Measurements from ENCODE around the gene AMACR.

The AMACR gene

GRCh38 chr5:34040472-34040871, 32.6 kb upstream of the AMACR start:
- no peaks in the 10 kb centered on the region for H3K36me3 ChIP-seq
- no peak overlapping the region for H3K27ac ChIP-seq
- no peak for DNase-seq
- H3K9me3 ChIP-seq (ENCODE audit: severe bottlenecking): no peaks in the 10 kb centered on the region
- no peaks in the 10 kb centered on the region for H3K27me3 ChIP-seq (ENCODE audit: insufficient read depth, low read depth, severe bottlenecking)
- H3K4me3 ChIP-seq (ENCODE audit: low read depth, low read length): no peak overlapping the region
- no peak for TF ChIP-seq CTCF (IDR thresholded peaks at IDR 0.05; ENCODE audit: low read depth, low read length)

DNA sequence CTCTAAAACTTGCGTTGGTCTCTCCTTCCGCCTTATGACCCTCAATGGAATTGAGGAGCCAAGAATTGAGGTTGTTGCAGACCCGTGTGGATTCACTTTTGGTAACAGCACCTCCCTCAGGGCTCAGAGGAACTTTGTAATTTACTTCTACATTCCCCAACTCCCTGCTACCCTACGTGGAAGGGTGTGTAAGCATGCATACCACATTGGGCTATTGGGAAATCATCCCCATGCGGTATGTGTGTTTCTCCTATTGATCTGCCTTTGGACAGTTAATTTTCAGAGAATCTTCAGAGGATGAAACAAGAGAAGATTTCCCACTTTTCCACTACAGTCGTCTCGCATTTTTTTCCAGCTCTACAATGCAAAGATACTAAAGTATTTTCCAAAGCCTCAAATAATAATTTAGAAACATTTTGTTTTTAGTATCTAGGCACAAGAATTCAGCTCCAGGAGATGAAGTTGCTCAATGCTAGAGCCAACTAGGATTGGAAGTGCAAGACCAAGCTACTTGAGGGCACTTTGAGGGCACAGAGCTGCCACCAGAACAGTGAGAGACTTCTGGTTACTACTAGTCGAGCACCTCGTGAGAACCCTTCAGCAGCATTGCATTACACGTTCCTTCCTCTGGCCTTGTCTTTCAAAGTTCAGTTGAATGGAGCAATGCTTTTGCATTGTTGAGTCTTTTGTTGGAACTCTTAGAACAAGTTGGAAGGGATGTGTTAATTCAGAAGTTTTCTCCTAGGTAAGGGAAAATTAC, 31.7 kb upstream of the AMACR start:
- TF ChIP-seq CTCF (IDR thresholded peaks at IDR 0.05; ENCODE audit: low read depth, low read length): no peak
- Histone ChIP-seq H3K4me3 (ENCODE audit: low read depth, low read length) (no peak overlapping the region), H3K27me3 (ENCODE audit: insufficient read depth, low read depth, severe bottlenecking) (no peaks in the 10 kb centered on the region), H3K36me3 (no peaks in the 10 kb centered on the region), H3K9me3 (ENCODE audit: severe bottlenecking) (no peaks in the 10 kb centered on the region), H3K27ac (no peak overlapping the region)
- no peak for DNase-seq

DNA sequence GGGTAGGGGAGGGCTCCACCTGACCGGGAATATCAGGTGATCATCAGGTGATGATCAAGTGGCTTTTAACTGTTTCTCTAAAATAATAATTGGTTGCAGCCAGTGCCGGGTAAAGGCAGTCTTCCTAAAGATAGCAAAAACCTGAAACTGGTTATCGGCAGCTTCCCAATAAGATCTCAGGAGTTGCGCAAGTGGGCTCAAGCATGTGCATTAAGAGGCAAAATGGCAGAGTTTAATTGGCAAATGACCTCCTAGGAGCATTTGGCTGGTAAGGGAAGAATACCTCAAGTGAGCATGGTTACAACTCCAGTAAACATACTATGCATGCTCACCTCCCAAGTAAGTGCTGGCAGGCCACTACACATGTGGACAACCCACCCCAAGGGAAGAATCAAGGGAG, 31.0 kb upstream of the AMACR start:
- no peak for DNase-seq
- Histone ChIP-seq H3K36me3 (no peaks in the 10 kb centered on the region), H3K9me3 (ENCODE audit: severe bottlenecking) (no peaks in the 10 kb centered on the region), H3K27me3 (ENCODE audit: insufficient read depth, low read depth, severe bottlenecking) (no peaks in the 10 kb centered on the region), H3K4me3 (ENCODE audit: low read depth, low read length) (no peak overlapping the region), H3K27ac (no peak overlapping the region)
- TF ChIP-seq CTCF (IDR thresholded peaks at IDR 0.05; ENCODE audit: low read depth, low read length): no peak

DNA sequence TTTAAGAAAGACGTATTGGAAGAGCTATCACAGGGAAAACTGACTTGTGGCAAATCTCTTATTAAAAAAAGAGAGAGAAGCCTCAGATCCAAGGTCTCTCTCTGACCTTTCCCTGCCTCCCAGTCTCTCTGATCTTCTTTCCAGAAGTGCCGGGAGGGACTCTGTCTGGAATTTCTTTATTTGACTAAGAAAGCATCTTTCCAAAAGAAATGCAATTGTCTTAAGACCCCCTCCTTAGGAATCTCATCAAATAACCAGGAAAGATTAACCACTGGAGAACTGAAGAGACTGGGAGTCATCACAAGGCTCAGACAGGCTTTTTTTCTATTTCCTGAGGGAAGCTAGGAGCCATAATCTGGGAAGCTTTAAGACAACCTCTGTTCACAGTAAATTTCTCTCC, 30.5 kb upstream of the AMACR start:
- no peak overlapping the region for H3K27ac ChIP-seq
- DNase-seq: no peak
- no peaks in the 10 kb centered on the region for H3K36me3 ChIP-seq
- H3K27me3 ChIP-seq (ENCODE audit: insufficient read depth, low read depth, severe bottlenecking): no peaks in the 10 kb centered on the region
- H3K4me3 ChIP-seq (ENCODE audit: low read depth, low read length): no peak overlapping the region
- no peaks in the 10 kb centered on the region for H3K9me3 ChIP-seq (ENCODE audit: severe bottlenecking)
- no peak for TF ChIP-seq CTCF (IDR thresholded peaks at IDR 0.05; ENCODE audit: low read depth, low read length)

- H3K27me3 ChIP-seq (ENCODE audit: insufficient read depth, low read depth, severe bottlenecking): no peaks in the 10 kb centered on the region
- H3K4me3 ChIP-seq (ENCODE audit: low read depth, low read length): no peak overlapping the region
- no peak for DNase-seq
- H3K36me3 ChIP-seq: no peaks in the 10 kb centered on the region
- H3K9me3 ChIP-seq (ENCODE audit: severe bottlenecking): no peaks in the 10 kb centered on the region
- no peak for TF ChIP-seq CTCF (IDR thresholded peaks at IDR 0.05; ENCODE audit: low read depth, low read length)
- no peak overlapping the region for H3K27ac ChIP-seq
These were observed 29.9 kb upstream of the AMACR start for GRCh38 chr5:34037726-34038125.

- no peaks in the 10 kb centered on the region for H3K36me3 ChIP-seq
- no peak overlapping the region for H3K27ac ChIP-seq
- no peaks in the 10 kb centered on the region for H3K27me3 ChIP-seq (ENCODE audit: insufficient read depth, low read depth, severe bottlenecking)
- H3K9me3 ChIP-seq (ENCODE audit: severe bottlenecking): no peaks in the 10 kb centered on the region
- H3K4me3 ChIP-seq (ENCODE audit: low read depth, low read length): no peak overlapping the region
- no peak for DNase-seq
- no peak for TF ChIP-seq CTCF (IDR thresholded peaks at IDR 0.05; ENCODE audit: low read depth, low read length)
These were observed 27.9 kb upstream of the AMACR start for GRCh38 chr5:34035756-34036155.
